HepG2 (cell line): ENCODE results near the gene ZPR1. TPM values are rescaled to one million over a fixed set of nuclear protein-coding genes. Genes with fewer than 3 reads are reported as not detected.
A peak's percentile ranks its signal among the peaks of the same experiment; 100 is the strongest.

Experiments used
- ATAC-seq: fragments of 200-7000 bp; cut with Tn5 transposase; 3 replicates; pipeline ENCODE4 v1.9.1; 2020; ENCODE audit warnings: mild to moderate bottlenecking, moderate library complexity
- BruUV-seq: library from RNA; stranded (reverse); fragments of 400-500 nt; replicated peaks from 2 replicates; lab custom pipeline; 2021; lab: Mats Ljungman, UMichigan
- CTCF ChIA-PET: fragments of 300-600 bp; formaldehyde crosslinking; extraction: SDS; loops from one replicate; lab custom pipeline; 2021; ENCODE audit warnings: low total read pairs, inconsistent platforms, low intra/inter-chr PET ratio; lab: Yijun Ruan, JAX
- POLR2A ChIA-PET: fragments of 350-600 bp; sonication (Branson Sonifier 250); formaldehyde crosslinking; loops from one replicate; lab custom pipeline; 2020; ENCODE audit warnings: antibody characterized with exemption, inconsistent platforms; lab: Yijun Ruan, JAX
- DNase-seq: peaks from one replicate; pipeline ENCODE4 v3.0.0-alpha.2; 2015; ENCODE audit warnings: low spot score
- FAIRE-seq: peaks from 3 replicates; lab custom pipeline; 2011; peaks lifted over from hg19 to GRCh38; lab: Jason Lieb, UNC
- H2AFZ ChIP-seq: one replicate; pipeline ENCODE4 v1.6.1; 2011; ENCODE audit warnings: low read length, inconsistent platforms
- H3K27ac ChIP-seq: fragments of 300-600 bp; 3 replicates; pipeline ENCODE4 v1.8.0; 2011; ENCODE audit warnings: mixed run types, mild to moderate bottlenecking, mixed read lengths, low read length, inconsistent platforms; ENCODE audit not compliant: insufficient read depth; ENCODE audit errors: extremely low read length
- H3K27me3 ChIP-seq, 2 experiments: fragments of 200-600 bp in 1 of 2; 2 replicates in 1 of 2; 3 replicates in 1 of 2; pipeline versions ENCODE4 v1.6.0 to v1.8.0; 2011; ENCODE audit warnings: low read length in 2 of 2, mild to moderate bottlenecking in 2 of 2, moderate library complexity in 2 of 2, inconsistent platforms in 1 of 2; ENCODE audit not compliant: insufficient read depth in 2 of 2, control insufficient read depth in 1 of 2
- H3K36me3 ChIP-seq, 2 experiments: fragments of 200-600 bp in 1 of 2; replicated peaks in 1 of 2; 2 replicates in 1 of 2; 3 replicates in 1 of 2; pipeline versions ENCODE4 v1.5.1 to v1.8.0; 2011; ENCODE audit warnings: low read length in 2 of 2, inconsistent platforms in 1 of 2; ENCODE audit not compliant: insufficient read depth in 2 of 2, control insufficient read depth in 1 of 2
- H3K4me1 ChIP-seq: 2 replicates; pipeline ENCODE4 v1.5.1; 2012; ENCODE audit warnings: low read length, inconsistent platforms; ENCODE audit not compliant: insufficient read depth
- H3K4me2 ChIP-seq: 2 replicates; pipeline ENCODE4 v1.6.0; 2011; ENCODE audit warnings: low read depth, low read length, inconsistent platforms
- H3K4me3 ChIP-seq, 3 experiments: fragments of 200-600 bp in 1 of 3; sonication (generic), shearing (Covaris generic) in 1 of 3; replicated peaks in 1 of 3; 2 replicates each; pipeline ENCODE4 v1.5.1; 2011 to 2016; ENCODE audit warnings: low read length in 3 of 3, inconsistent platforms in 2 of 3, low read depth in 2 of 3, mild to moderate bottlenecking in 2 of 3, control low read depth in 1 of 3, mixed read lengths in 1 of 3; ENCODE audit not compliant: insufficient read depth in 1 of 3
- H3K79me2 ChIP-seq: one replicate; pipeline ENCODE4 v1.6.1; 2011; ENCODE audit warnings: low read length, inconsistent platforms; ENCODE audit not compliant: insufficient read depth
- H3K9ac ChIP-seq: 2 replicates; pipeline ENCODE4 v1.6.0; 2011; ENCODE audit warnings: mild to moderate bottlenecking, low read depth, low read length, inconsistent platforms; ENCODE audit not compliant: insufficient read depth
- H3K9me3 ChIP-seq: 2 replicates; pipeline ENCODE4 v1.5.1; 2012; ENCODE audit warnings: mild to moderate bottlenecking, low read length
- H4K20me1 ChIP-seq: 2 replicates; pipeline ENCODE4 v1.6.0; 2011; ENCODE audit warnings: inconsistent platforms, mild to moderate bottlenecking, low read length, moderate library complexity; ENCODE audit not compliant: insufficient read depth
- CEBPB ChIP-seq: IDR thresholded peaks from 2 replicates; pipeline ENCODE4 v1.6.1; 2011; ENCODE audit warnings: low read depth, low read length, improper control_type of control experiment, borderline replicate concordance
- DDIT3 ChIP-seq: sonication (generic); formaldehyde crosslinking; IDR thresholded peaks from 2 replicates; pipeline ENCODE4 v1.4.0; 2020; ENCODE audit warnings: mild to moderate bottlenecking, missing genetic modification reagents
- FUBP1 ChIP-seq: sonication (generic); formaldehyde crosslinking; IDR thresholded peaks from 2 replicates; pipeline ENCODE4 v1.5.1; 2020; ENCODE audit warnings: missing genetic modification reagents, mild to moderate bottlenecking, borderline replicate concordance
- NCOA2 ChIP-seq: sonication (generic); formaldehyde crosslinking; IDR thresholded peaks from 2 replicates; pipeline ENCODE4 v1.8.0; 2022; ENCODE audit warnings: inconsistent platforms
- POLR2A ChIP-seq, 2 experiments: IDR thresholded peaks; 2 replicates each; pipeline ENCODE4 v1.6.1; 2011; ENCODE audit warnings: low read depth in 2 of 2, low read length in 2 of 2, mild to moderate bottlenecking in 1 of 2, moderate library complexity in 1 of 2; ENCODE audit not compliant: insufficient read depth in 1 of 2
- RXRA ChIP-seq: sonication (generic); formaldehyde crosslinking; IDR thresholded peaks from 2 replicates; pipeline ENCODE4 v1.5.1; 2020; ENCODE audit warnings: missing genetic modification reagents
- SMAD9 ChIP-seq: sonication (generic); formaldehyde crosslinking; IDR thresholded peaks from 2 replicates; pipeline ENCODE4 v1.5.1; 2020; ENCODE audit warnings: mild to moderate bottlenecking, missing genetic modification reagents
- YEATS4 ChIP-seq: sonication (generic); formaldehyde crosslinking; IDR thresholded peaks from 2 replicates; pipeline ENCODE4 v1.4.0; 2020; ENCODE audit warnings: missing genetic modification reagents, borderline replicate concordance
- ZNF766 ChIP-seq: sonication (generic); formaldehyde crosslinking; IDR thresholded peaks from 2 replicates; pipeline ENCODE4 v1.5.0; 2020; ENCODE audit warnings: missing genetic modification reagents, borderline replicate concordance
- ZNF772 ChIP-seq: sonication (generic); formaldehyde crosslinking; IDR thresholded peaks from 2 replicates; pipeline ENCODE4 v1.5.0; 2020; ENCODE audit warnings: mild to moderate bottlenecking, missing genetic modification reagents
- ZSCAN20 ChIP-seq: sonication (generic); formaldehyde crosslinking; IDR thresholded peaks from 2 replicates; pipeline ENCODE4 v1.4.0; 2020; ENCODE audit warnings: missing genetic modification reagents, mild to moderate bottlenecking, borderline replicate concordance
- WGBS: methylation state at CpG from one replicate; pipeline ENCODE4 v1.1.6; 2017; ENCODE audit warnings: low lambda C conversion rate; 5-methylcytosine and 5-hydroxymethylcytosine counted together
- in situ Hi-C: cut with HindIII; loops from 2 replicates; pipeline ENCODE4 v1.10.0; 2017; ENCODE audit warnings: low pct_unique_long_range_greater_than_20kb; ENCODE audit not compliant: extremely low pct_ligation_motif_present
- intact Hi-C: fragments of 100-400 bp; cut with micrococcal nuclease; formaldehyde crosslinking; loops from one replicate; pipeline ENCODE4 v1.10.0; 2022; ENCODE audit not compliant: unreplicated experiment
- polyA plus RNA-seq, 8 experiments: library from polyadenylated mRNA; depleted of rRNA in 3 of 8; stranded (reverse) in 7 of 8; unstranded in 1 of 8; fragments of >200 nt; fragmentation: Illumina TruSeq in 4 of 8; extraction: Trizol in 4 of 8; gene quantifications; 2 replicates each; pipeline versions ENCODE4 v1.2.1 to v1.2.3, GENCODE V29; 2011 to 2016; ENCODE audit warnings: low read depth in 4 of 8, missing spikeins in 1 of 8, mixed read lengths in 1 of 8; ENCODE audit not compliant: insufficient read depth in 1 of 8
- total RNA-seq, 5 experiments: library from RNA; depleted of rRNA; stranded (reverse); fragments of >200 nt; fragmentation: Illumina TruSeq; extraction: Trizol; gene quantifications; 2 replicates each; pipeline ENCODE4 v1.2.3, GENCODE V29; 2016; ENCODE audit warnings: low read depth in 1 of 5
- TF ChIP-seq, protein P1 (sequence below): sonication (generic); formaldehyde crosslinking; IDR thresholded peaks from 2 replicates; pipeline ENCODE4 v1.4.0; 2020; ENCODE audit warnings: mild to moderate bottlenecking, missing genetic modification reagents

Gene ZPR1
- total and polyA plus RNA-seq, 2 of the 13 experiments (the other 11 are each of a cell fraction or from before 2014, with no cell fraction given): 40.0 to 79.3 TPM

DNA sequence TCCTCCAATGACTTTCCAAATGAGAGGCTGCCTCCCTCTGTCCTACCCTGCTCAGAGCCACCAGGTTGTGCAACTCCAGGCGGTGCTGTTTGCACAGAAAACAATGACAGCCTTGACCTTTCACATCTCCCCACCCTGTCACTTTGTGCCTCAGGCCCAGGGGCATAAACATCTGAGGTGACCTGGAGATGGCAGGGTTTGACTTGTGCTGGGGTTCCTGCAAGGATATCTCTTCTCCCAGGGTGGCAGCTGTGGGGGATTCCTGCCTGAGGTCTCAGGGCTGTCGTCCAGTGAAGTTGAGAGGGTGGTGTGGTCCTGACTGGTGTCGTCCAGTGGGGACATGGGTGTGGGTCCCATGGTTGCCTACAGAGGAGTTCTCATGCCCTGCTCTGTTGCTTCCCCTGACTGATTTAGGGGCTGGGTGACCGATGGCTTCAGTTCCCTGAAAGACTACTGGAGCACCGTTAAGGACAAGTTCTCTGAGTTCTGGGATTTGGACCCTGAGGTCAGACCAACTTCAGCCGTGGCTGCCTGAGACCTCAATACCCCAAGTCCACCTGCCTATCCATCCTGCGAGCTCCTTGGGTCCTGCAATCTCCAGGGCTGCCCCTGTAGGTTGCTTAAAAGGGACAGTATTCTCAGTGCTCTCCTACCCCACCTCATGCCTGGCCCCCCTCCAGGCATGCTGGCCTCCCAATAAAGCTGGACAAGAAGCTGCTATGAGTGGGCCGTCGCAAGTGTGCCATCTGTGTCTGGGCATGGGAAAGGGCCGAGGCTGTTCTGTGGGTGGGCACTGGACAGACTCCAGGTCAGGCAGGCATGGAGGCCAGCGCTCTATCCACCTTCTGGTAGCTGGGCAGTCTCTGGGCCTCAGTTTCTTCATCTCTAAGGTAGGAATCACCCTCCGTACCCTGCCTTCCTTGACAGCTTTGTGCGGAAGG is 44.8 kb upstream of the ZPR1 start:
- WGBS: 75% methylated on average over 6 of the region's 13 CpGs
- Histone ChIP-seq H3K9me3 (no peaks in the 10 kb centered on the region), H3K36me3 (no peaks in the 10 kb centered on the region; a peak in 2 of 5 replicates), H3K4me2 (peak overlapping the region; percentile 79), H3K79me2 (peaks cover 52% of the 10 kb centered on the region), H2AFZ (no peak overlapping the region), H4K20me1 (peaks cover 9% of the 10 kb centered on the region; the same call in 1 of the 2 replicates), H3K27me3 (no peaks in the 10 kb centered on the region), H3K27ac (peak overlapping the region; percentile 99), H3K4me3 (peak overlapping the region in 1 of 3 experiments; percentile 62; a peak in 2 of 6 replicates), H3K9ac (peak overlapping the region; percentile 57), H3K4me1 (peaks cover 86% of the 10 kb centered on the region)
- DNase-seq (peak; percentile 93), FAIRE-seq (peak; percentile 89), ATAC-seq (peak; percentile 13)
- CTCF ChIA-PET: interaction anchor here (1.1 kb wide), 2 partner anchors 41 to 42 kb away, joined by 3 read pairs; partner anchors contain the start of gene APOA5
- intact Hi-C loops: no loop called here
- BruUV-seq: no TSS peak
- POLR2A ChIA-PET: interaction anchor here (0.6 to 18.4 kb wide), 15 partner anchors 6 to 312 kb away, joined by 3 to 1365 read pairs (median 9); partner anchors contain the start of genes APOA4, APOA5, APOC3 and BUD13
- in situ Hi-C loops: no loop called here
- TF ChIP-seq DDIT3 (CRISPR knock-in tag) (no peak), ZNF766 (CRISPR knock-in tag) (peak; percentile 69; the same call in 1 of the 2 replicates), CEBPB (peak; percentile 99), NCOA2 (peak; percentile 99), FUBP1 (CRISPR knock-in tag) (0 out of 2 replicates have a peak, but pooled peaks have one; percentile 88), YEATS4 (CRISPR knock-in tag) (peak; percentile 90), POLR2A (IDR thresholded peaks at IDR 0.05; ENCODE audit: insufficient read depth in 1 of 2, low read depth in 2 of 2, low read length in 2 of 2) (peak in 1 of 2 experiments; percentile 51; a peak in 2 of 4 replicates), RXRA (CRISPR knock-in tag) (peak; percentile 98), ZNF772 (peak; percentile 71), SMAD9 (CRISPR knock-in tag) (peak; percentile 88; the same call in 1 of the 2 replicates), ZSCAN20 (CRISPR knock-in tag) (no peak)
- TF ChIP-seq, protein P1, sequence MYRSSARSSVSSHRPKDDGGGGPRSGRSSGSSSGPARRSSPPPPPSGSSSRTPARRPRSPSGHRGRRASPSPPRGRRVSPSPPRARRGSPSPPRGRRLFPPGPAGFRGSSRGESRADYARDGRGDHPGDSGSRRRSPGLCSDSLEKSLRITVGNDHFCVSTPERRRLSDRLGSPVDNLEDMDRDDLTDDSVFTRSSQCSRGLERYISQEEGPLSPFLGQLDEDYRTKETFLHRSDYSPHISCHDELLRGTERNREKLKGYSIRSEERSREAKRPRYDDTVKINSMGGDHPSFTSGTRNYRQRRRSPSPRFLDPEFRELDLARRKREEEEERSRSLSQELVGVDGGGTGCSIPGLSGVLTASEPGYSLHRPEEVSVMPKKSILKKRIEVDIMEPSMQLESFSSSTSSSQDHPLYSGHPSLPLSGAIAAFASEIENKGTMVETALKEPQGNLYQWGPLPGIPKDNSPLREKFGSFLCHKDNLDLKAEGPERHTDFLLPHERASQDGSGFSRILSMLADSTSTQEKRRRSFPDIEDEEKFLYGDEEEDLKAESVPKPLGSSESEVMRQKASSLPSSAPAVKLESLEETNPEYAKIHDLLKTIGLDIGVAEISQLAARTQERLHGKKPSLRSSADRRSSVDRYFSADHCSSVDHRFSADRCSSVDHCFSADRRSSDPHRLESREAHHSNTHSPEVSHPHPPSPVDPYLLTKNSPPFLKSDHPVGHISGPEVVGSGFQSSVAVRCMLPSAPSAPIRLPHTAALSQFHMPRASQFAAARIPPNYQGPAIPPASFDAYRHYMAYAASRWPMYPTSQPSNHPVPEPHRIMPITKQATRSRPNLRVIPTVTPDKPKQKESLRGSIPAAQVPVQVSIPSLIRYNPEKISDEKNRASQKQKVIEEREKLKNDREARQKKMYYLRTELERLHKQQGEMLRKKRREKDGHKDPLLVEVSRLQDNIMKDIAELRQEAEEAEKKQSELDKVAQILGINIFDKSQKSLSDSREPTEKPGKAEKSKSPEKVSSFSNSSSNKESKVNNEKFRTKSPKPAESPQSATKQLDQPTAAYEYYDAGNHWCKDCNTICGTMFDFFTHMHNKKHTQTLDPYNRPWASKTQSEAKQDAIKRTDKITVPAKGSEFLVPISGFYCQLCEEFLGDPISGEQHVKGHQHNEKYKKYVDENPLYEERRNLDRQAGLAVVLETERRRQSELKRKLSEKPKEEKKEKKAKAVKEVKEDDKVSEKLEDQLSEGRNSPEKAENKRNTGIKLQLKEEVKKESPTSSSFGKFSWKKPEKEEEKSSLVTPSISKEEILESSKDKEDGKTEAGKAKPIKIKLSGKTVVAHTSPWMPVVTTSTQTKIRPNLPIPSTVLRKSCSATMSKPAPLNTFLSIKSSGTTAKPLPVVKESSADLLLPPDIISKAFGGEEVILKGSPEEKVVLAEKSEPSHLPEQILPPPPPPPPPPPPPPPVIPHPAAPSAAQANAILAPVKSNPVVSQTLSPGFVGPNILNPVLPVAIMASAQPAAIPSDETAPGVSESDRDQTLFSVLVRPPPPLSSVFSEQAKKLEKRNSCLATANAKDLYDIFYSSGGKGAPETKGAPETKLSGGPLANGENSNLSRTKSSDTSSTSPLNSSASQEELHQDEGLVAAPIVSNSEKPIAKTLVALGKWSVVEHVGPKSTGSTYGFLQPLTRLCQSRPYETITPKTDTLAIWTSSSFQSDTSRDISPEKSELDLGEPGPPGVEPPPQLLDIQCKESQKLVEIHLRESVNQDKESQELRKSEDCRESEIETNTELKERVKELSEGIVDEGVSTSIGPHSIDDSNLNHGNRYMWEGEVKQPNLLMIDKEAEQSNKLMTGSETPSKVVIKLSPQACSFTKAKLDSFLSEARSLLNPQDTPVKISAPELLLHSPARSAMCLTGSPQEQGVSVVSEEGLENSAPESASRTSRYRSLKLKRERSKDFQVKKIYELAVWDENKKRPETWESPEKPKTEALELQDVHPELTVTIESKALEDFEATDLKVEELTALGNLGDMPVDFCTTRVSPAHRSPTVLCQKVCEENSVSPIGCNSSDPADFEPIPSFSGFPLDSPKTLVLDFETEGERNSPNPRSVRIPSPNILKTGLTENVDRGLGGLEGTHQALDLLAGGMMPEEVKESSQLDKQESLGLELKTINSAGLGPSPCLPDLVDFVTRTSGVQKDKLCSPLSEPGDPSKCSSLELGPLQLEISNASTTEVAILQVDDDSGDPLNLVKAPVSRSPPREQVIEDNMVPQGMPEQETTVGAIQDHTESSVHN: peak; percentile 94
